Astrocyte (in vitro differentiated cells and primary cell): ENCODE measurements around the gene LCLAT1. TPM values are rescaled to one million over a fixed set of nuclear protein-coding genes. Genes with fewer than 3 reads are reported as not detected.

Experiments used
- DNase-seq: peaks from one replicate; pipeline ENCODE4 v3.0.0-alpha.2; 2010; ENCODE audit warnings: low read depth
- FAIRE-seq: peaks from 2 replicates; lab custom pipeline; 2011; peaks lifted over from hg19 to GRCh38; lab: Jason Lieb, UNC
- H2AFZ ChIP-seq: 2 replicates; pipeline ENCODE4 v1.6.0; 2012; ENCODE audit warnings: low read depth, low read length, inconsistent platforms
- H3K27ac ChIP-seq: 2 replicates; pipeline ENCODE4 v1.5.1; 2011; ENCODE audit warnings: low read depth, low read length, inconsistent platforms
- H3K27me3 ChIP-seq: 2 replicates; pipeline ENCODE4 v1.6.0; 2011; ENCODE audit warnings: low read length, inconsistent platforms; ENCODE audit not compliant: insufficient read depth
- H3K36me3 ChIP-seq: 2 replicates; pipeline ENCODE4 v1.5.1; 2011; ENCODE audit warnings: low read length, inconsistent platforms; ENCODE audit not compliant: insufficient read depth
- H3K4me1 ChIP-seq: 2 replicates; pipeline ENCODE4 v1.5.1; 2011; ENCODE audit warnings: low read length, inconsistent platforms; ENCODE audit not compliant: insufficient read depth
- H3K4me2 ChIP-seq: 2 replicates; pipeline ENCODE4 v1.6.0; 2012; ENCODE audit warnings: low read length, inconsistent platforms
- H3K4me3 ChIP-seq: 2 replicates; pipeline ENCODE4 v1.5.1; 2011; ENCODE audit warnings: low read depth, mild to moderate bottlenecking, low read length, inconsistent platforms; ENCODE audit not compliant: insufficient read depth
- H3K79me2 ChIP-seq: 2 replicates; pipeline ENCODE4 v1.6.0; 2012; ENCODE audit warnings: mild to moderate bottlenecking, low read length, inconsistent platforms; ENCODE audit not compliant: insufficient read depth
- H3K9ac ChIP-seq: 2 replicates; pipeline ENCODE4 v1.6.0; 2012; ENCODE audit warnings: mild to moderate bottlenecking, low read length, inconsistent platforms
- H3K9me3 ChIP-seq: 2 replicates; pipeline ENCODE4 v1.5.1; 2012; ENCODE audit warnings: low read depth, mild to moderate bottlenecking, low read length, inconsistent platforms; ENCODE audit not compliant: insufficient read depth
- H4K20me1 ChIP-seq: 2 replicates; pipeline ENCODE4 v1.6.0; 2012; ENCODE audit warnings: low read length, inconsistent platforms; ENCODE audit not compliant: insufficient read depth
- H3K27ac Mint-ChIP-seq: one replicate; pipeline ENCODE4 v1.8.0; 2021; ENCODE audit warnings: mild to moderate bottlenecking, mixed read lengths; ENCODE audit not compliant: unreplicated experiment
- H3K27me3 Mint-ChIP-seq: one replicate; pipeline ENCODE4 v1.8.0; 2021; ENCODE audit warnings: low read depth, mixed read lengths; ENCODE audit not compliant: unreplicated experiment
- H3K36me3 Mint-ChIP-seq: one replicate; pipeline ENCODE4 v1.8.0; 2021; ENCODE audit warnings: low read depth, mixed read lengths; ENCODE audit not compliant: unreplicated experiment
- H3K4me1 Mint-ChIP-seq: one replicate; pipeline ENCODE4 v1.8.0; 2021; ENCODE audit warnings: low read depth, mixed read lengths; ENCODE audit not compliant: unreplicated experiment
- H3K4me3 Mint-ChIP-seq: one replicate; pipeline ENCODE4 v1.8.0; 2021; ENCODE audit warnings: mild to moderate bottlenecking, moderate library complexity, mixed read lengths; ENCODE audit not compliant: unreplicated experiment
- H3K9me3 Mint-ChIP-seq: one replicate; pipeline ENCODE4 v1.8.0; 2021; ENCODE audit warnings: mild to moderate bottlenecking, mixed read lengths; ENCODE audit not compliant: unreplicated experiment
- EZH2 ChIP-seq: IDR thresholded peaks from 2 replicates; pipeline ENCODE4 v1.6.1; 2012; ENCODE audit warnings: mild to moderate bottlenecking, low read length, inconsistent platforms; ENCODE audit not compliant: insufficient read depth
- total RNA-seq: library from RNA; stranded (reverse); gene quantifications from 2 replicates; pipeline ENCODE4 v1.2.1, GENCODE V29; 2021
- TF ChIP-seq, protein P1 (sequence below): IDR thresholded peaks from 2 replicates; pipeline ENCODE4 v1.5.1; 2011; ENCODE audit warnings: low read depth, mild to moderate bottlenecking, inconsistent platforms, low read length, moderate library complexity; ENCODE audit not compliant: insufficient read depth

The LCLAT1 gene
- total RNA-seq, 1 donor from 2014 or later: 17.5 TPM

DNA sequence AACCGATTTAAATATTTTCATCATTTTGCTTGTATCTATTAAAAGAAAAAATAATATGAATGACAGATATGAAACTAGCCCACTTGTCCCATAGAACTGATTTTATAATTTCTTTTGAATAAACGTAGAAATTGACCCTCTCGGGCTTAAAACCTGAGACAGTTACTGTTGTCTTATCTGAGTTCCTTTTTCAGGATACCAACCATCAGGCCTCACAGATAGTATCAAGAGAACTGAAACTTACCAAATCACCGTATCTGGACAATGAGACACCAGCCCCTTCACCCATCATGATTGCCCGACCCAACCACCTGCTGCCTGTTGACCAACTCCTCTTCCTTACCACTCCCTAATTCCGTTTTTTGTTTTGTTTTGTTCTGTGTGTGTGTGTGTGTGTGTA lies 53.7 kb downstream of the LCLAT1 start:
- no peak overlapping the region for H3K4me3 ChIP-seq
- H3K9me3 ChIP-seq: peaks cover 7% of the 10 kb centered on the region
- Mint-ChIP-seq H3K4me1 (peaks cover 4% of the 10 kb centered on the region), H3K27me3 (no peaks in the 10 kb centered on the region), H3K36me3 (peaks cover 12% of the 10 kb centered on the region), H3K27ac (no peak overlapping the region), H3K9me3 (peaks cover 7% of the 10 kb centered on the region), H3K4me3 (no peak overlapping the region)
- DNase-seq (no peak), FAIRE-seq (no peak)
- no peak for TF ChIP-seq EZH2
- H3K79me2 ChIP-seq: peaks cover 14% of the 10 kb centered on the region
- no peaks in the 10 kb centered on the region for H4K20me1 ChIP-seq
- H3K36me3 ChIP-seq: no peaks in the 10 kb centered on the region
- no peak overlapping the region for H2AFZ ChIP-seq
- no peak overlapping the region for H3K4me2 ChIP-seq
- no peak overlapping the region for H3K9ac ChIP-seq
- H3K4me1 ChIP-seq: no peaks in the 10 kb centered on the region
- no peak overlapping the region for H3K27ac ChIP-seq
- H3K27me3 ChIP-seq: no peaks in the 10 kb centered on the region

DNA sequence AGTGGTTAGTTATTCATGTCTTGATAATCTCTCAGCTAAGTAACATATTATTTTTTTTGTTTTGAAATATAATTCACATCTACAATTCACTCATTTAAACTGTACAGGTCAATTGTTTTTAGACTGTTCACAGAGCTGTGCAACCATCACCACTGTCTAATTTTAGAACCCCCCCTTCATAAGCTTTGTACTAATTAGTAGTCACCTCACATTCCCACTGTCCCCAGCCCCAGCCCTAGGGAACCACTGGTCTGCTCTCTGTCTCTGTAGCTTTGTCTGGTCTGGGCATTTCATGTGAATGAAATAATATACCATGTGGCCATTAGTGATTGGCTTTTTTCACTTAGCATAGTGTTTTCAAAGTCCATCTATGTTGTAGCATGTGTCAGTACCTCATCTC lies 55.3 kb downstream of the LCLAT1 start:
- Mint-ChIP-seq H3K4me3 (no peak overlapping the region), H3K36me3 (peaks cover 12% of the 10 kb centered on the region), H3K4me1 (peaks cover 4% of the 10 kb centered on the region), H3K9me3 (peaks cover 7% of the 10 kb centered on the region), H3K27me3 (no peaks in the 10 kb centered on the region), H3K27ac (no peak overlapping the region)
- Histone ChIP-seq H3K4me1 (no peaks in the 10 kb centered on the region), H3K4me3 (no peak overlapping the region), H3K36me3 (no peaks in the 10 kb centered on the region), H3K27me3 (no peaks in the 10 kb centered on the region), H2AFZ (no peak overlapping the region), H3K27ac (no peak overlapping the region), H4K20me1 (no peaks in the 10 kb centered on the region), H3K4me2 (no peak overlapping the region), H3K9me3 (peaks cover 7% of the 10 kb centered on the region), H3K9ac (no peak overlapping the region), H3K79me2 (peaks cover 18% of the 10 kb centered on the region)
- FAIRE-seq (no peak), DNase-seq (no peak)
- TF ChIP-seq EZH2: no peak
- TF ChIP-seq, protein P1, sequence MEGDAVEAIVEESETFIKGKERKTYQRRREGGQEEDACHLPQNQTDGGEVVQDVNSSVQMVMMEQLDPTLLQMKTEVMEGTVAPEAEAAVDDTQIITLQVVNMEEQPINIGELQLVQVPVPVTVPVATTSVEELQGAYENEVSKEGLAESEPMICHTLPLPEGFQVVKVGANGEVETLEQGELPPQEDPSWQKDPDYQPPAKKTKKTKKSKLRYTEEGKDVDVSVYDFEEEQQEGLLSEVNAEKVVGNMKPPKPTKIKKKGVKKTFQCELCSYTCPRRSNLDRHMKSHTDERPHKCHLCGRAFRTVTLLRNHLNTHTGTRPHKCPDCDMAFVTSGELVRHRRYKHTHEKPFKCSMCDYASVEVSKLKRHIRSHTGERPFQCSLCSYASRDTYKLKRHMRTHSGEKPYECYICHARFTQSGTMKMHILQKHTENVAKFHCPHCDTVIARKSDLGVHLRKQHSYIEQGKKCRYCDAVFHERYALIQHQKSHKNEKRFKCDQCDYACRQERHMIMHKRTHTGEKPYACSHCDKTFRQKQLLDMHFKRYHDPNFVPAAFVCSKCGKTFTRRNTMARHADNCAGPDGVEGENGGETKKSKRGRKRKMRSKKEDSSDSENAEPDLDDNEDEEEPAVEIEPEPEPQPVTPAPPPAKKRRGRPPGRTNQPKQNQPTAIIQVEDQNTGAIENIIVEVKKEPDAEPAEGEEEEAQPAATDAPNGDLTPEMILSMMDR: no peak

DNA sequence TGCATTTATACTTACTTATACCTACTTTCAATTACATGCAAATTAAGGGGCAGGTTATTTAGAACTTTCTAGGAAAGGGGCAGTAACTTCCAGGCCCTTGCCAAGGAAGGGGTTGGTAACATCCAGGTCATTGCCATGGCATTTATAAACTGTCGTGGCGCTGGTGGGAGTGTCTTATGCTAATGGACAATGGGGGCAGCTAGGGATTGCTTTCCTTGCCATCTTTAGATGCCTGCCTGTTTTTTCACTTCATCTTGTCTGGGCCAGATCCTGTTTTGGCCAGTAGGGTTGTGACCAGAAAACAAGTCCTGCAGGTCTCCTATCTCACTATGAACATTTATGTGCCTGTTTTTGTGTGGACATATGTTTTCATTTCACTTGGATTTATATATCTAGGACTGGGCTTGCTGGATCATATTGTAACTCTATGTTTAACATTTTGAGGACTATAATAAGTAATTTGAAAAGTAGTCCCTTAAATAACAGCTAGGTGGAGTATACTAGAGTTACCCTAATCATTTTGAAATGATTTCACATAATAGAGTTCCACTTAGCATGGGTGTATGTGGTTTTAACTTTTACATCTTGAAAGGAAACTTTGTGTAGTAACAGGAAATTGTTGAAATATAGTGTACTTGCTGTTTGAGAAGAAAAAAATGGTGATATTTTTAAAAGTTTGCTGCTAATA lies 56.1 kb downstream of the LCLAT1 start:
- H3K4me1 ChIP-seq: no peaks in the 10 kb centered on the region
- Mint-ChIP-seq H3K4me1 (peaks cover 1% of the 10 kb centered on the region), H3K27me3 (no peaks in the 10 kb centered on the region), H3K9me3 (peaks cover 10% of the 10 kb centered on the region), H3K27ac (no peak overlapping the region), H3K4me3 (no peak overlapping the region), H3K36me3 (peaks cover 10% of the 10 kb centered on the region)
- H3K79me2 ChIP-seq: peaks cover 19% of the 10 kb centered on the region
- no peak overlapping the region for H3K4me3 ChIP-seq
- H4K20me1 ChIP-seq: no peaks in the 10 kb centered on the region
- FAIRE-seq (no peak), DNase-seq (no peak)
- no peak for TF ChIP-seq EZH2
- no peak overlapping the region for H3K9ac ChIP-seq
- peaks cover 2% of the 10 kb centered on the region for H3K9me3 ChIP-seq
- no peak overlapping the region for H2AFZ ChIP-seq
- no peaks in the 10 kb centered on the region for H3K27me3 ChIP-seq
- H3K4me2 ChIP-seq: no peak overlapping the region
- no peaks in the 10 kb centered on the region for H3K36me3 ChIP-seq
- H3K27ac ChIP-seq: no peak overlapping the region
